ENCODE measurements around the gene MNX1. TPM values are rescaled to one million over a fixed set of nuclear protein-coding genes. Genes with fewer than 3 reads are reported as not detected.

MNX1 gene
- total RNA-seq, 1 donor from 2014 or later = not detected

DNA sequence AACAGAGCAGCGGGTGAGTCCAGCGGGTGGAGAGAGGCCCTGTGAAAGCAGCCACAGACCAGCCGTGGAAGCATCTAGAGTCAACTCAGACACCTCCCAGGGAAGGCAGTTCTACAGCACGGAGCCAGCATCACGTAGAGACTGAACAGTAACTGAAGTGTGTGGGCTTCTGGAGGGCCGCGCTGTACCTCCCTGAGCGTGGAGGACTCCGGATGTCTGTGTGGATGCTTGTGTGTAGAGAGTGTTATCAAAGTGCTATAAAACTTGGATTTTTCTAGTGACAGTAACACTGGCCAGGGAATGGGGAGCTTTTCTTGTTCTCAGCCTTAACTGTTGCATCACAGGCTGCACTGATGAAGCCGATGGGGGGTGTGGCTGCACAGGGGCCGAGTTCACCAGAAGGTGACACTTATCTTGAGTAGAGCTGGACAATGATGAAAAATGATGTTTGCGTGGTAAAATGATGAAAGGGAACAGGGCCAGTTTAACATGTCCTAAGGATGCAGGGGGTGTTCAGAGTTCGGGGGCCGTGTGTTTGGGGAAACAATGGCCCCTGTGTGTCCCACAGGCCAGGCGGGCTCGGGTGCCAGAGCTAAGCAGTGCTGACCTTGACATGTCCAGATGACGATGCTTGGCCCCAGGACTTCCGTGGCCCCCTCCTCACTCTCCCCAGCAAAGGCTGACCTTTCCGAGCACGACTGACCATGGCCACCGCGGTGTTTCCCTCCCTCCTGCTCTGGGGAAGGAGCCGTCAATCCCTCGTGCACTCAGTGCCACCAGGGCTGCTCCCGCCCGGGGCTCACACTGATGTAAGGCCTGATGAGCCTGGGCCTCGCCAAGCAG, 21.9 kb downstream of the MNX1 start:
- Histone ChIP-seq H3K79me2 (ENCODE audit: insufficient read depth, low read length) (no peaks in the 10 kb centered on the region), H3K4me3 (ENCODE audit: insufficient read depth, low read depth, low read length) (no peak overlapping the region), H3K4me1 (ENCODE audit: insufficient read depth, low read length) (no peaks in the 10 kb centered on the region), H3K9me3 (ENCODE audit: insufficient read depth, low read depth, low read length) (no peaks in the 10 kb centered on the region), H3K4me2 (ENCODE audit: low read length) (no peak overlapping the region), H3K36me3 (ENCODE audit: insufficient read depth, low read length) (no peaks in the 10 kb centered on the region), H3K27ac (ENCODE audit: low read depth, low read length) (no peak overlapping the region), H3K9ac (ENCODE audit: low read length) (no peak overlapping the region), H2AFZ (ENCODE audit: low read depth, low read length) (no peak overlapping the region), H3K27me3 (ENCODE audit: insufficient read depth, low read length) (peaks cover 11% of the 10 kb centered on the region), H4K20me1 (ENCODE audit: insufficient read depth, low read length) (no peaks in the 10 kb centered on the region)
- Mint-ChIP-seq H3K36me3 (ENCODE audit: low read depth, unreplicated experiment) (peaks cover 2% of the 10 kb centered on the region), H3K27me3 (ENCODE audit: low read depth, unreplicated experiment) (peaks cover 31% of the 10 kb centered on the region), H3K4me1 (ENCODE audit: low read depth, unreplicated experiment) (no peaks in the 10 kb centered on the region), H3K4me3 (ENCODE audit: unreplicated experiment) (no peak overlapping the region), H3K27ac (ENCODE audit: unreplicated experiment) (no peak overlapping the region), H3K9me3 (ENCODE audit: unreplicated experiment) (no peaks in the 10 kb centered on the region)
- FAIRE-seq (no peak), DNase-seq (ENCODE audit: low read depth) (no peak)
- TF ChIP-seq, protein P1, sequence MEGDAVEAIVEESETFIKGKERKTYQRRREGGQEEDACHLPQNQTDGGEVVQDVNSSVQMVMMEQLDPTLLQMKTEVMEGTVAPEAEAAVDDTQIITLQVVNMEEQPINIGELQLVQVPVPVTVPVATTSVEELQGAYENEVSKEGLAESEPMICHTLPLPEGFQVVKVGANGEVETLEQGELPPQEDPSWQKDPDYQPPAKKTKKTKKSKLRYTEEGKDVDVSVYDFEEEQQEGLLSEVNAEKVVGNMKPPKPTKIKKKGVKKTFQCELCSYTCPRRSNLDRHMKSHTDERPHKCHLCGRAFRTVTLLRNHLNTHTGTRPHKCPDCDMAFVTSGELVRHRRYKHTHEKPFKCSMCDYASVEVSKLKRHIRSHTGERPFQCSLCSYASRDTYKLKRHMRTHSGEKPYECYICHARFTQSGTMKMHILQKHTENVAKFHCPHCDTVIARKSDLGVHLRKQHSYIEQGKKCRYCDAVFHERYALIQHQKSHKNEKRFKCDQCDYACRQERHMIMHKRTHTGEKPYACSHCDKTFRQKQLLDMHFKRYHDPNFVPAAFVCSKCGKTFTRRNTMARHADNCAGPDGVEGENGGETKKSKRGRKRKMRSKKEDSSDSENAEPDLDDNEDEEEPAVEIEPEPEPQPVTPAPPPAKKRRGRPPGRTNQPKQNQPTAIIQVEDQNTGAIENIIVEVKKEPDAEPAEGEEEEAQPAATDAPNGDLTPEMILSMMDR (IDR thresholded peaks at IDR 0.05; ENCODE audit: insufficient read depth, low read depth, low read length) = no peak
- TF ChIP-seq EZH2 (IDR thresholded peaks at IDR 0.05; ENCODE audit: insufficient read depth, low read length) = no peak

DNA sequence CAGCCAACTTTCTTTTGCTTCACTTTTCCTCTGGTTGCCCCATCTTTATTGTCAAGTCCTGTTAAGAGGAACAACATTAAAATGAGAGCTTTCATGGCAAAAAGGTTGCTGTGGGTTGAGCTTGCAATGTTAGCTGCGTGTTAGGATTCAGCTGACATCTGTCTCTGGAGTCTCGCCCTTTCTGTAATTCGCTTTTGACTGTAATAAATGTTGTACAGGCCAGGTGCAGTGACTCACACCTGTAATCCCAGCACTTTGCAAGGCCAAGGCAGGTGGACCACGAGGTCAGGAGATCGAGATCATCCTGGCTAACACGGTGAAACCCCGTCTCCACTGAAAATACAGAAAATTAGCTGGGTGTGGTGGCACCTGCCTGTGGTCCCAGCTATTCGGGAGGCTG, 24.1 kb downstream of the MNX1 start:
- H3K9me3 Mint-ChIP-seq (ENCODE audit: unreplicated experiment) = no peaks in the 10 kb centered on the region
- Histone ChIP-seq H3K27ac (ENCODE audit: low read depth, low read length) (no peak overlapping the region), H3K36me3 (ENCODE audit: insufficient read depth, low read length) (no peaks in the 10 kb centered on the region), H3K27me3 (ENCODE audit: insufficient read depth, low read length) (no peaks in the 10 kb centered on the region), H4K20me1 (ENCODE audit: insufficient read depth, low read length) (no peaks in the 10 kb centered on the region), H3K4me2 (ENCODE audit: low read length) (no peak overlapping the region), H3K4me1 (ENCODE audit: insufficient read depth, low read length) (no peaks in the 10 kb centered on the region), H3K9me3 (ENCODE audit: insufficient read depth, low read depth, low read length) (no peaks in the 10 kb centered on the region), H2AFZ (ENCODE audit: low read depth, low read length) (no peak overlapping the region), H3K79me2 (ENCODE audit: insufficient read depth, low read length) (no peaks in the 10 kb centered on the region), H3K4me3 (ENCODE audit: insufficient read depth, low read depth, low read length) (no peak overlapping the region), H3K9ac (ENCODE audit: low read length) (no peak overlapping the region)
- no peaks in the 10 kb centered on the region for H3K4me1 Mint-ChIP-seq (ENCODE audit: low read depth, unreplicated experiment)
- DNase-seq (ENCODE audit: low read depth) = no peak
- no peak for FAIRE-seq
- no peak overlapping the region for H3K27ac Mint-ChIP-seq (ENCODE audit: unreplicated experiment)
- no peak overlapping the region for H3K4me3 Mint-ChIP-seq (ENCODE audit: unreplicated experiment)
- H3K36me3 Mint-ChIP-seq (ENCODE audit: low read depth, unreplicated experiment) = peaks cover 2% of the 10 kb centered on the region
- TF ChIP-seq, protein P1 (IDR thresholded peaks at IDR 0.05; ENCODE audit: insufficient read depth, low read depth, low read length) = no peak
- TF ChIP-seq EZH2 (IDR thresholded peaks at IDR 0.05; ENCODE audit: insufficient read depth, low read length) = no peak
- peaks cover 20% of the 10 kb centered on the region for H3K27me3 Mint-ChIP-seq (ENCODE audit: low read depth, unreplicated experiment)

All from astrocyte (in vitro differentiated cells and primary cell).